PC-9 (cell line): ENCODE measurements around the gene ABLIM1.

Experiments used
- EZH2 ChIP-seq: fragments of 200-600 bp; sonication (generic); IDR thresholded peaks from 2 replicates; pipeline ENCODE4 v1.8.0; 2017; ENCODE audit warnings: antibody characterized with exemption, low read depth
- TF ChIP-seq, protein P1 (sequence below): fragments of 200-600 bp; sonication (generic); conservative IDR thresholded peaks from 2 replicates; pipeline ENCODE4 v1.6.1; 2017; ENCODE audit warnings: mixed run types, antibody characterized with exemption, mild to moderate bottlenecking, moderate library complexity

DNA sequence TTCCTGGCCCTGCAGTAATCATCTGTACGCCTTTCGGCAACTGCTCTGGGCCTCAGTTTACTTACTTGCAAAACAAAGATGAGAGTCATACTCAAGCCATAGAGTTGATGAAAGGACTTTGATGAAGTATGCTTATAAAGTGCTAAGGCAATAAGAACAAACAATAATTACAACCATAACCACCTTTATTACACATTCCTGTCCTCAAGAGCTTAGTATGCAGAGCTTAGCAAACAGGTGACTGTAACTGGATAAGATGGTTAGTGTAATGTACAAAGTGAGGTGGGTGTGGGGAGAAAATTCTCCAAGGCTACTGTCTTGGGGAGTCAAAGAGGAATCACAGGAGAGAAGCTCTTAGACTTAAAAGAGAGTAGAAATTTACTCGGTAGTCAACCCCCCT, 136.8 kb downstream of the ABLIM1 start:
- no peak for TF ChIP-seq EZH2
- TF ChIP-seq, protein P1, sequence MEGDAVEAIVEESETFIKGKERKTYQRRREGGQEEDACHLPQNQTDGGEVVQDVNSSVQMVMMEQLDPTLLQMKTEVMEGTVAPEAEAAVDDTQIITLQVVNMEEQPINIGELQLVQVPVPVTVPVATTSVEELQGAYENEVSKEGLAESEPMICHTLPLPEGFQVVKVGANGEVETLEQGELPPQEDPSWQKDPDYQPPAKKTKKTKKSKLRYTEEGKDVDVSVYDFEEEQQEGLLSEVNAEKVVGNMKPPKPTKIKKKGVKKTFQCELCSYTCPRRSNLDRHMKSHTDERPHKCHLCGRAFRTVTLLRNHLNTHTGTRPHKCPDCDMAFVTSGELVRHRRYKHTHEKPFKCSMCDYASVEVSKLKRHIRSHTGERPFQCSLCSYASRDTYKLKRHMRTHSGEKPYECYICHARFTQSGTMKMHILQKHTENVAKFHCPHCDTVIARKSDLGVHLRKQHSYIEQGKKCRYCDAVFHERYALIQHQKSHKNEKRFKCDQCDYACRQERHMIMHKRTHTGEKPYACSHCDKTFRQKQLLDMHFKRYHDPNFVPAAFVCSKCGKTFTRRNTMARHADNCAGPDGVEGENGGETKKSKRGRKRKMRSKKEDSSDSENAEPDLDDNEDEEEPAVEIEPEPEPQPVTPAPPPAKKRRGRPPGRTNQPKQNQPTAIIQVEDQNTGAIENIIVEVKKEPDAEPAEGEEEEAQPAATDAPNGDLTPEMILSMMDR, result no peak
